ENCODE results near the gene RNU1-3. TPM values are rescaled to one million over a fixed set of nuclear protein-coding genes. Genes with fewer than 3 reads are reported as not detected.
"Not testable (repeated sequence)": the region's sequence is repeated elsewhere in the genome, so short reads cannot be mapped to it uniquely, and the experiment has no call there.

Gene RNU1-3
- total RNA-seq, 2 donors from 2014 or later: 3,182 to 3,922 TPM

DNA sequence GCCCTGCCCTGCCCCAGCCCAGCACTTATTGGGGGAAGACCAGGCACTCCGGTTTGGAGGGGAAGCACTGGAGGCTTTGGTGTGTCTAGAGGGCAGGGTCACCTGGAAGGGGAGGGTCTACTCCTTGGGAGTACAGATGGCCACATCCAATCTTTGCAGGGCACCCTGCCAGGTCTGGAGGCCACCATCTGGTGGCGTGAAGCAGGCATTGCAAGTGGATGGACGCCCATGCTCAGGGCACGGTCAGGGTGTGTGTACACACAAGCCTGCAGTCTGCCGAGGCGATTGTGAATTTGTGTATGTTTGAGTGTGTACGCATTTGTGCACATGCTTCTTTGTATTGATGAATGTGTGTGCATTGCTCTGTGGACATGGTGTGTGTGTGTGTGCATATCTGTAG, 36.4 kb upstream of the RNU1-3 start:
- H3K9me3 ChIP-seq (ENCODE audit: control insufficient read depth, low read length, poor library complexity, severe bottlenecking); H3K4me3 Mint-ChIP-seq; H3K4me1 Mint-ChIP-seq; DNase-seq; H3K27me3 Mint-ChIP-seq; H3K36me3 Mint-ChIP-seq (ENCODE audit: low read depth); H3K27ac Mint-ChIP-seq: not testable (repeated sequence)
- ATAC-seq: peak; percentile 46

DNA sequence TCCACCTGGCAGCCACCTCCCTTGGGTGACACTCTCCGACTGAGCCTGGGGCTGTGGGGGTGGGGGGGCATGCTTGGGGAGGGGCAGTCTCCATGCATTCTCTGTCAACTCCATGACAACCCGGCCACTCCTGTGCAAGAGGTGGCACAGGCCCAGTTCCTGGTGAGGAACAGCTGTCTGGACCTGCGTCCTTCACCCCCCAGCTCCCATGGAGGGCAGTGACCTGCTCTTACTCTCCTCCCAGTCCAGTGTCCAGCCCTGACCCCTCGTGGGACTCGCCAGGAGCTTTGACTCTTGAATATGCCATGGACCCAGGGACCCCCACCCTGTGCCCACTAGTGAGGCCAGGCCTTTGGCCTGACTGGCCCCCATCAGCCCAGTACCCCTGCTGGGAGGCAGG, 35.5 kb upstream of the RNU1-3 start:
- H3K27ac Mint-ChIP-seq; H3K4me3 Mint-ChIP-seq; H3K36me3 Mint-ChIP-seq (ENCODE audit: low read depth); ATAC-seq; H3K9me3 ChIP-seq (ENCODE audit: control insufficient read depth, low read length, poor library complexity, severe bottlenecking); H3K4me1 Mint-ChIP-seq; H3K27me3 Mint-ChIP-seq; DNase-seq: not testable (repeated sequence)

DNA sequence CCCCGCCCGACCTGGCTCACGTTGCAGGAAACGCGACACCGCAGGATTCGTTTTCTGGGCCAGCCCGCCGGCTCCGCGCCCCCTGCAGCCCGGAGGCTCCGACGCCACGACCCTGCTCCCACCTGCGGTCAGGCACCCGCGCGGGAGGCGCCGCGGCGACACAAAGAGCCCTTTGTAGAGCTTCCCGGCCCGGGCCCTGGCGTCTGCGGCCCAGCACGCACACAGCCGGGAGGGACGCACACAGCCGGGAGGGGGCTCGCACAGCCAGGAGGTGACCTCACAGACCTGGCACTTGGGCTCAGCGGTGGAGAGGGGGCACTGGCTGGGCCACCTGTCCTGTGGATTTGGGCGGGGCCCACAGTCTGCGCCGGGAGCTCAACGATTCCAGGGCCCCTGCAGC, 34.4 kb upstream of the RNU1-3 start:
- H3K4me1 Mint-ChIP-seq, H3K27ac Mint-ChIP-seq: not testable (repeated sequence)
- peak; percentile 16 for ATAC-seq

DNA sequence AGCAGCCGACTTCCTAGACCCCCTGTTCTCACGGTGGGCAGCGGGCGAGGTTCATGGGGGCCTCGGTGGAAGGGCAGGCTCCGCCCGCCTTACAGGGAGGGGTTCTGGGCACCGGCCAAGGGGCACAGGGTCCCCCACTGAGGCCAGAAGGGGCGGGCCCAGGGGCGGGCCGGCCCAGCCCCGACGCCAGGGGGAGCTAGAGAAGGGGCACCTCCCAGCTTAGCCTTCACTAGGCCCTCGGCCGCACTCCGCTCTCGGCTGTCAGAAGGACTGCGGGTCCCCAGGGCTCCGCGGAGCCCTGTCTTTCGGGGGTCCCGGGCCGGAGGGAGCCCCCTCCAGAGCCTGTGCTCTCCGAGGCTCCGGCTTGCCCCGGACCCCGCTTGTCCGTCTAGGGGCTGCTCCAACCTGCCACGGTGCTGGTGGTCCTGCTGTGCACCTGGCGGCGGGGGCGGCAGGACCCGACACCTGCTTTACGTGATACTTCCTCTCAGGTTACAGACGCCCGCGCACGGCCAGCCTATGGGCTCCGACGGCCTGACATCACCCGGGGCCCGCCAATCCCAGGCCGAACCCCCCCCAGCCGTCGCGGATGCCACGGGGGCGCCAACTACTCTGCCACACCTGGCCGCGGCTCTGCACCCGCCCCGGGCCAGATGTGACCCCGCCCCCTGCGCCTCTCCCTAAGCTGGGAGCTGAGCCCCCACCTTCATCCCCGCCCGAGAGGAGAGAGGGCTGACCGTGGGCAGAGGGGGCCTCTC, 33.6 kb upstream of the RNU1-3 start:
- H3K27ac Mint-ChIP-seq; H3K4me1 Mint-ChIP-seq; DNase-seq; H3K27me3 Mint-ChIP-seq; H3K36me3 Mint-ChIP-seq (ENCODE audit: low read depth); H3K9me3 ChIP-seq (ENCODE audit: control insufficient read depth, low read length, poor library complexity, severe bottlenecking); H3K4me3 Mint-ChIP-seq: not testable (repeated sequence)
- ATAC-seq: peak; percentile 74

More for the DNA sequence above, 34.4 kb upstream of the RNU1-3 start:
- not testable (repeated sequence) for H3K27me3 Mint-ChIP-seq; H3K36me3 Mint-ChIP-seq (ENCODE audit: low read depth); H3K9me3 ChIP-seq (ENCODE audit: control insufficient read depth, low read length, poor library complexity, severe bottlenecking); DNase-seq; H3K4me3 Mint-ChIP-seq

DNA sequence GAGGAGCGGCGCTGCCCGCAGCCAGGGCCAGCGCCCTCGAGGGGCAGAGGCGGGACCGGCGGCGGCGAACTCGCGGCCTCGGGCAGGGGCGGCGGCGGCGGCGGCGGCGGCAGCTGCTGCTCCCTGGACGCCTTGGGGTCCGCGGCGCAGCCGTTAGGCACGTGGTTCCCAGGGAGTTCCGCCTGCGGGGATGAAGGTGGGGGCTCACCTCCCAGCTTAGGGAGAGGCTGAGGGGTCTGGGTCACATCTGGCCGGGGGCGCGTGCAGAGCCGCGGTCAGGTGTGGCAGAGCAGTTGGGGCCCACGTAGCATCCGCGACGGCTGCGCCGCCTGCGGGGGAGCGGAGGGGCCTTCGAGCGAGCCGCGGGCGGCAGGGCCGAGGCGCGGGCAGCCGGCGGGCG, 32.7 kb upstream of the RNU1-3 start:
- not testable (repeated sequence) for H3K27ac Mint-ChIP-seq; H3K4me3 Mint-ChIP-seq; H3K27me3 Mint-ChIP-seq; DNase-seq; H3K36me3 Mint-ChIP-seq (ENCODE audit: low read depth); ATAC-seq; H3K4me1 Mint-ChIP-seq; H3K9me3 ChIP-seq (ENCODE audit: control insufficient read depth, low read length, poor library complexity, severe bottlenecking)

DNA sequence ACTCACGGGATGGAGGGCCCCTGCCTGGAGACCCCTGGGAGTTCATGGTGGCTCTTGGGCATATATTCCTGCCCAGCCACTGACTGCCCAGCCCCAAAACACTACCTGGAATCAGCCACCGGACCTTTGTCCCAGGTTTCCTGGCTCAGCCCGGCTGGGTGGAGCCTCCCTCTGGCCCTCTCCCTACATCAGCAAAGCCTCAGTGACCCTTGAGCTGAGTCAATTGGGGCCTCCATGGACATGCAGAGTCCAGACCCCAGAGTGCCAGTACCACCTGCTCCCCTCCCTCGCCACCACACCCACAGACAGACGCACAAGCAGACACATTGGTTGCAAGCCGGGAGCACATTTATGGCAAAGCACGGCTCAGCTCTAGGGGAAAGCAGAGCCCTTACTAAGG, 30.4 kb upstream of the RNU1-3 start:
- H3K36me3 Mint-ChIP-seq (ENCODE audit: low read depth); H3K4me3 Mint-ChIP-seq; H3K27ac Mint-ChIP-seq; ATAC-seq; H3K9me3 ChIP-seq (ENCODE audit: control insufficient read depth, low read length, poor library complexity, severe bottlenecking); H3K27me3 Mint-ChIP-seq; DNase-seq; H3K4me1 Mint-ChIP-seq: not testable (repeated sequence)

DNA sequence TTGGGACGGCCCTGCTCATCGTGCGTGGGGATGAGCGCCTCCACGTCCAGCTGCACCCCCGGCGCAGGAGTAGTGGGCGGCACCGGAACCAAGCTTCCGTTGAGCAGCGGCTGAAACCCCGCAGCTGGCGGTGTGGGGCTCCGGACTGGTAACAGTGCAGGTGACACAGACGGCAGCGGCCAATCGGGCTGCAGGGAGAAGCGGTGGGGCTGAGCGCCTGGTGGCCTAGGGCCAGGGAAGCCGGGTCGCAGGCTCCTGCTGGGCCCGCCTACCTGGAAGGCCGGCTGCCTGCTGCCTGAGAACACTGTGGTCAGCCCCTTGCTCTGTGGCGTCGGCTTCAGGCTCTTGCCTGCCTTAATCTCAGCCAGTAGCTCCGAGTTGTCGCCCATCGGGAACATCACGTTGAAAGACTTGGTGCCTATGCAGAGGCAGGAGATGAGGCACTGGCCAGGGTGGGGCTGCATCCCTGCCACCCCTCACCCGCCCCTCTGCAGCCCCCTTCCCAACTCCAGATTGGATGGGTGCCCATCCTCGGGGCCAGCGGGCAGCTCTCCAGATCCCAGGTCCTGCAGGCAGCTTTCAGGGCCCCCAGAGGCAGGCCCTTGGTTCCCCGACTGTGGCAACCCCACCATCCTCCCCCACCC, 29.9 kb upstream of the RNU1-3 start:
- not testable (repeated sequence) for H3K36me3 Mint-ChIP-seq (ENCODE audit: low read depth); ATAC-seq; H3K4me1 Mint-ChIP-seq; H3K27me3 Mint-ChIP-seq; H3K27ac Mint-ChIP-seq; H3K4me3 Mint-ChIP-seq; H3K9me3 ChIP-seq (ENCODE audit: control insufficient read depth, low read length, poor library complexity, severe bottlenecking); DNase-seq

DNA sequence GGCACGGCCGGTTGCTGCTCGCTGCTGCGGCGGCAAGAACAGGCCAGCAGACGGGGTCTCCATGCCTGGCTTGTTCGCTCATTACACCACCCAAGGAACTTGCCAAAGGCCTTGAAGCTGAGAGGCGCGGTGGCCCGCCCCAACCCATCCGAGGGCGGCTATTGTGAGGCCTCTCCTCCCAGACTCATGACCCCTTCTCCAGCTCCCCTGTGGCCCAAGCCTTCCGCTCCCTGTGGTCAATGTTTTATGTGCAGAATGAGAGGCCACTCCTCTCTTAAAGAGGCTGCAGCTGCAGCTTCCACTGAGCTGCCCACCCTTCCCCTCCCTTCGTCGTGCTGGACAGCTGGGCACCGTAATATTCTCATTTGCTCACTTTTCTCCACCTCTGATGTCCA, 27.6 kb upstream of the RNU1-3 start:
- not testable (repeated sequence) for H3K27me3 Mint-ChIP-seq, H3K27ac Mint-ChIP-seq, H3K4me3 Mint-ChIP-seq

DNA sequence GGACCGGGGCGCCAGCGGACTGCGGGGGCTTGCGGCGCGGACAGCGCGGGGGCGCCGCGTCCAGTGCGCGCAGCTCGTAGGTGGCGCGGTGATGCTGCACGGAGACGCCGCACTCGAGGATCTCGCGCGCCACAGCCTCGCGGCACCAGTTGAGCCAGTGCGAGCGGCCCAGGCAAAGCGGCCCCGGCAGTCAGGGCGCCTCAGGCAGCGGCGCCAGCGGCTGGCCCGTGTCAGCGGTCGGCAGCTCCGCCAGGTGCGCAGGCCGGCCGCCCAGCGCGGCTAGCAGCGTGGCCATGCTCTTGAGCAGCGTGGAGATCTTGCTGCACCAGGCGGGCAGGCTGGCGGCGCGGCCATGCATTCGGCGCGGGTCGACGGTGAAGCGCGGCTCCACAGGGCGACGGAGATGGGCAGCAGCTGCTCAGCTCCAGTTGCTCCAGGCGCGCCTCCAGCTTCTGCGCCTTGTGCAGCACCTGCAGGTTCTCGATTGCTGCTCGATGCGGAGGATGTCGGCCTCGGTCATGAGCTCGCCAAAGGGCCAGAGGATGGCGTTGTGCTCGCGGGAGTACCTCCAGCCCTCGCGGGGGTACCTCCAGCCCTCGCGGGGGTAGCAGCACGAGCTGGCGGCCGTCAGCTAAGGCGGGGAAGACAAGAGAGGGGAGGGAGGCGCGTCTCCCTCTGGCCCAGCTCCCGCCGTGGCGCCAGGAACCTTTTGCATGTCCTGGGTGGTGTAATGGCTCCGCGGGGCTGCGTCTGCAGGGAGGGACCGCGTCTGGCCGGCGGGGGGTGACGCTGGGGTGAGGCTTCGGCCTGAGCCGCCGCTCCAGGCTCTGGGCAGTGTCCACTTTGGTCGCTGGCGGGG, 26.9 kb upstream of the RNU1-3 start:
- ATAC-seq; H3K36me3 Mint-ChIP-seq (ENCODE audit: low read depth); H3K9me3 ChIP-seq (ENCODE audit: control insufficient read depth, low read length, poor library complexity, severe bottlenecking); H3K4me1 Mint-ChIP-seq; H3K27me3 Mint-ChIP-seq; H3K4me3 Mint-ChIP-seq; H3K27ac Mint-ChIP-seq; DNase-seq: not testable (repeated sequence)

More for the DNA sequence above, 27.6 kb upstream of the RNU1-3 start:
- H3K36me3 Mint-ChIP-seq (ENCODE audit: low read depth); H3K4me1 Mint-ChIP-seq; H3K9me3 ChIP-seq (ENCODE audit: control insufficient read depth, low read length, poor library complexity, severe bottlenecking); DNase-seq; ATAC-seq: not testable (repeated sequence)

DNA sequence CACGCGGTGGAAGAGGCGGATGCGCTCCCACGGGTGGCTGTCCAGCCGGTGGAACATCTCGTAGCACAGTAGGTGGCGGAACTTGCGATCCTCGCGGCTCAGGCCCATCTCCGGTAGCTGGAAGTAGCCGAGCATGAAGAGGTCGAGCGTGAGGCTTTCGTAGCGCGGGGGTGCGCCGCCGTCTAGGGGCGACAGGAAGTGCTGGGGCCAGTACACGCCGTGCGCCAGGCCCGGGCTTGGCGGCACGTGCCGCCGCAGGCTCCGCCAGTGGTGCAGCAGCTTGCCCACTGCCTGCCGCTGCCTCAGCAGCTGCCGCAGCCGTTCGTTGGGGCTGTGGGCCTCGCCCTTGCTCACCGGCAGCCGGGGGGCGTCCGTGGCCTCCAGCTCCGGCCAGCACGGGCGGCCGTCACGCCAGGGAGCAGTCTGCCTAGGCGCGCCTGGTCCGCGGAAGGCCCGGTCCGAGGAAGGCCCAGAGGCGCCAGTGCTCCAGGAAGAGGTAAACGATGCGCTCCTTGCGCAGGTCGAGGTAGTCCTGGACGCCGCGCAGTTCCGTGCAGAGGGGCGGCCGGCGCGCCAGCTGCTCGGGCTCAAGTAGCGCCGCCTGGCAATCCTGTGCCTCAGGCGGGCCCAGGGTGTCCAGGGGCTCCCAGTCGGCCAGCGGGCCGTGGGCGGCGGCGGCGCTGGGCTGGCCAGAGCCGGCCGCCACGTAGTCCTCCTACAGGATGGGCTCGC, 26.1 kb upstream of the RNU1-3 start:
- not testable (repeated sequence) for H3K27ac Mint-ChIP-seq; DNase-seq; H3K4me1 Mint-ChIP-seq; H3K36me3 Mint-ChIP-seq (ENCODE audit: low read depth); H3K4me3 Mint-ChIP-seq; H3K27me3 Mint-ChIP-seq; H3K9me3 ChIP-seq (ENCODE audit: control insufficient read depth, low read length, poor library complexity, severe bottlenecking)
- ATAC-seq: peak; percentile 33

DNA sequence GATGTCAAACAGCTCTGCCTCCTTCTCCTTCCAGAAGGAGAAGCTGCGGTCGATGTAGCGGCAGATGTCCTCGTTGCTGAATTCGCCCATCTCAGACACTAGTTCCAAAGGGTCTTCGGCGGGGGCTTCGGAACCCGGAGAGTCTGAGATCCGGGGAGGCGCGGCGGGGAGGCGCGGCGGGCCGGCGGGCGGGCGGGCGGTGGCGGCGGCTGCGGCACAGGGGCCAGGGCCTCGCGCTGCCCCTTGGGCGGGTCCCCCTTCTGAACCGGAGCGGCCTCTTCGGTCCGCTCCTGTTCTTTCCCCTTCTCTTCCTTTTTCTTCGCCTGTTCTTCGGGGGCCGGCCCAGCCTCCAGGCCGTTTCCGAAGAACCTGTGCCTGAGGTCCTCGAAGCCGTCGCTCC, 25.5 kb upstream of the RNU1-3 start:
- not testable (repeated sequence) for H3K4me1 Mint-ChIP-seq; H3K27ac Mint-ChIP-seq; H3K27me3 Mint-ChIP-seq; H3K9me3 ChIP-seq (ENCODE audit: control insufficient read depth, low read length, poor library complexity, severe bottlenecking); H3K36me3 Mint-ChIP-seq (ENCODE audit: low read depth); ATAC-seq; H3K4me3 Mint-ChIP-seq; DNase-seq

DNA sequence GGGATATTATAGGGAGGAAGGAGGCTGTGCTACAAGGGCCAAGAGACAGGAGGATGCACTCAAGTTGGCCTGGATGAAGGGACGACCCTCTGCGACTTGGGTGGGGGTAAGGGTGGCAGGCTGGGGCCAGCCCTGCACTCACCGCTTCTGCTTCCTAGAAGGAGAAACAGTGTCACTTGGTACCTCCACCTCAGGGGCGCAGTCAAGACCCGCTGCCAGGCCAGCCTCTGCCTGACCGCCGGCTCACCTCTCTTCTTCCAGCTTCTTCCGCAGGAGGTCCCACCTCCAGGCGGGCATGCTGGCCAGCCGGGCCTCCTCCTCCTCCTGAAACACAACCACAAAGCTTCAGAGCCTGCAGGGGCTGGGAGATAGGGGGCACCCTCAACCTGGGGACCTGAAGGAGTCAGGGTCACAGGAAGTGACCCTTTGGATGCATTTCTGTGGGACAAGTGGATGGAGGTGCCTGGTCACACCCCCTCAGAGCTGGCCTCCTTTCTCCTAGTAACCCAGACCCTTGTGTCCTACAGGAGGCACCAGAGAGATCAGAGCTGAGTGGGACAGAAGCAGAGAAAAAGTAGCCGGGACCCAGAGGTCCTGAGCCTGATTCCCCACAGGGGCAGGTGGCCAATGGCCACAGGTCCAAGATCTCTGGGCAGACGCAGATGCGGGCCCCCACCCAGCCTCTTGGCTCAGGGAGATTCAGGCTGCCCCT, 24.4 kb upstream of the RNU1-3 start:
- H3K27ac Mint-ChIP-seq; H3K4me1 Mint-ChIP-seq; ATAC-seq; H3K36me3 Mint-ChIP-seq (ENCODE audit: low read depth); H3K27me3 Mint-ChIP-seq; H3K9me3 ChIP-seq (ENCODE audit: control insufficient read depth, low read length, poor library complexity, severe bottlenecking); H3K4me3 Mint-ChIP-seq; DNase-seq: not testable (repeated sequence)
